Renal pelvis (tissue), 4 donors: ENCODE data around the gene RWDD1. TPM values are rescaled to one million over a fixed set of nuclear protein-coding genes. Genes with fewer than 3 reads are reported as not detected.
A peak's percentile ranks its signal among the peaks of the same experiment; 100 is the strongest.

Source experiments
- DNase-seq: peaks from one replicate; pipeline ENCODE4 v3.0.0-alpha.2; 2013
- polyA plus RNA-seq, 3 donors: library from polyadenylated mRNA; unstranded; fragments of 120-200 nt; gene quantifications; one replicate each; pipeline ENCODE4 v1.2.1, GENCODE V29; 2013; ENCODE audit not compliant: insufficient read length in 3 of 3

RWDD1 gene
- polyA plus RNA-seq, 3 donors = 59.0 to 73.3 (median 67.3) TPM

DNA sequence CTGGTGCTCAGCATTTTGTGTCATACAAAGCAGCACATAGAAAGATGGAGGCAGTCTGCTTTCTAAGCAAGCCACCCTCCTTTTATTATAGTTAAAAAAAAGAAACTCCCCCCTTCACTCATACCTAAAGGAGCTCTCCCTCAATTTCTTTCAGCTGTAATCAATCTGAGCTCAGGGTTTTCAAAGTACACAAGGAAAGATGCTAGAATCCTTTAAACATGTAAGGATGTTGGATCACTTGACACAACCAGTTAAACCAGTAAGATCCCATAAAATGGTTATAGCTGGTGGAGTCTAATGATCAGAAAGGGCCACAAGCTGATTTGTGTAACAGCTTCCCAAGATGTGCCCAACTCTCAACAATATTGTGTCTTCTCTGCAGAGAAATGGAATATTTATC is 17.9 kb upstream of the RWDD1 start, which contains the start of gene CALHM4:
TSS of gene CALHM4 (plus strand) at position 301 of the 400 bp plus-strand sequence. CDS start at position 344, 43 bp downstream.
- no peak for DNase-seq

DNA sequence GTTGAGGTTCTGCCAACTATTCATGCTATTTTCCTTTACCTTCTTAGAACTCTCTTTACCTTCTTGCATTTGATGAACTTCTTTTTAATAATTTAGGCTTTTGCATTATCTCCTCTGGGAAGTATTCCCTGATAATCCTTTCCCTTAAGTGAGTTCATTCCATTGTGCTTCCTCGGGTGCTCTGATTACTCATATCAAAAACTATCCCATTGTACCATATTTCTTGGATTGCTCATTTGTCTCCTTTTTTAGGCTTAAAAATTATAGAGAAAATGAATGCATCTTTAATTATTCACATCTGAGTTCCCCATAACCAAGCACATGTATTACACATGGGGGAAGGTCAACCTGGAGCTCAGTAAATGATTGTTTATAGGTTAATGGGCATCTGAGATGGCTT is 15.2 kb upstream of the RWDD1 start:
- DNase-seq = no peak

DNA sequence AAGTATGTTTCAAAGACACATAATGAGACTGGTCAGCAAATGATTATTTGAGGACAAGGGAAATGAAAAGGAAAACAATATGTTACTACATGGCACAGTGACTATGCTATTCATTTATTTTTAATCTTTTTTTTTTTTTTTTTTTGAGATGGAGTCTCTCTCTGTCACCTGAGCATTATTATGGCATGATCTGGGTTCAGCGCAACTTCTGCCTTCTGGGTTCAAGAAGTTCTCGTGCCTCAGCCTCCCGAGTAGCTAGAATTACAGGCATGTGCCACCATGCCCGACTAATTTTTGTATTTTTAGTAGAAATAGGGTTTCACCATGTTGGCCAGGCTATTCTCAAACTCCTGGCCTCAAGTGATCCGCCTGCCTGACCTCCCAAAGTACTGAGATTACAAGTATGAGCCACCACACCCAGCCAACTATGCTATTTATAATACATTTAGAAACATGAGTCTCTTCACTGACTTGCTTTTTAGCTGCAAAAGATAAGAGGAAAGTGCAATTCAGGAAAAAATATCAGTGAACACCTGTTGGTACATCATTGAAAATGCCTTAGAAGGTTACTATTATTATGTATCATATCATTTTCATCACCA is 14.4 kb upstream of the RWDD1 start:
- no peak for DNase-seq

DNA sequence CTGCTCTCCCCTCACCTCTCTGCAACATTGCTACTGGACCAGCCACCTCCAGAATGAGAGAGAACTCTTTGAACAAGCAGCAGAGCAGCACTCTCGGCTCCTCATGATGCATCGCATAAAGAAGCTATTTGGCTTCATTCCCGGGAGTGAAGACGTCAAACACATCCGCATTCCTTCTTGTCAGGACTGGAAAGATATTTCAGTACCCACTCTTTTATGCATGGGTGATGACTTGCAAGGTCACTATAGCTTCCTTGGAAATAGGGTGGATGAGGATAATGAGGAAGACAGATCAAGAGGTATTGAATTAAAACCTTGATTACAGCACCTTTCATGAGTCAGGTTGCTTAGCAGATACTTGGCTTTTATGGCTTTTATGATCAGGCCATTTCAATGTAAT is 13.4 kb upstream of the RWDD1 start:
- DNase-seq = no peak

DNA sequence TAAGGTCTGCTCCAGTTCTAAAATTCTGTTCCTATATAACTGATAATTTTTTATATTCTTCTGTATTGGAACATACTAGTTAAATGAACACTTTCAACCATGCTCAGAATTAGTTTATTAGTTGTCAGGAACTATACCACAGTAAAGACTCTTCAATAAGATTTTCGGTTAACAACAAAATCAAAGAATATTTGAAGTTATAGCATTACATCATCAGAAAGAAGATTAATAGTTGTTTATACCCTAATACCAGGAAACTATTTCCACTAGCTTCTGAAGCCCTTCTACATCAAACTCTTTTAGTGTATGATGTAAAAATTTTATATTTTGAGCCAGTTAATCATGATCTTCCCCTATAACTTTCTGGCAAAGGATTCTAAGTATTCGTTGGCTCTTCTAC is 11.2 kb upstream of the RWDD1 start:
- DNase-seq = no peak

DNA sequence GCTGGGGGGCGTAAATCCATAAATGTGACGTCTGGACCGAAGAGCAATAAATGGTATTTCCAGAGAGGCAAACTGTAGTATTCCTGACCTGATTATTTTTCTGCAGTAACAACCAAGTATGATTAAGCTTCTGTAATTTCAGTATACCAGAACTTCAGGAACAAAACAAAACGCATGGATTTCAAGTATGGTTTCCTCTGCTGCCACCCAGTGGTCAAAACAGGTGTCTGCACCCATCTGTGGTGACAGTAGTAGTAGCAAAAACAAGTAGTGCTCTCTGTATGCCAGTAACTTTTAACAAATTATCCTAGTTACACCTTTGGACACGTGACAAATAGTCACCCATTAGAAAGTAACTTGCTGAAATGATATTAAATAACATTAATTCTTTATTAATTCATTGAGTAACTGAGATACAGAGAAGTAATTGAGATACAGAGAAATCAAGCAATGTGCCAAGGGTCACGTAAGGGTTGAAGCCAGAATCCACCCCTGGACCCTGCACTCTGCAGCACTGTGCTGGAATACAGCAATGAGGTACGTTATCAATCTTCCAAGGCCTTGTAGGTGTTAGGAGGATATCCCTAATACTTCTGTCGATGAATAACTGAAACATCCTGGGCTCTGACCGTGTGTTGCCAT is 9.8 kb upstream of the RWDD1 start:
- DNase-seq = peak; percentile 79

DNA sequence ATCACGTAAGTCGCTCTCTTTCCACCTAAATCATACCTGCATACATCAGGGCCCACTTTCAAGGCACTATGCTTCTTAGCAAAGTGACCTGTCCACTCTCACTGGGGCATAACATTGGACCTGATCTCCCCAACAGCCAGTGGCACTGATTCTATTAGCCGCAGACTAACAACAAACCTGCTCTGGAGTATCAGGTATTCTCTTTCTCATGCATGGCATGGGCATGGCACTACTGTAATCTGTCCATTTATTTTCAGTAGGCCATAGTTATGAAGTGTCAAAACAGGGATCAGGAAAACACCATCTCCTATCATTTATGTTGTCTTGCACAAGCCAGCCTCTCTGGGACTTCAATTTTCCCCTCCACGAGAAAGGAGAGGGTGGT is 9.3 kb upstream of the RWDD1 start:
- DNase-seq = no peak

DNA sequence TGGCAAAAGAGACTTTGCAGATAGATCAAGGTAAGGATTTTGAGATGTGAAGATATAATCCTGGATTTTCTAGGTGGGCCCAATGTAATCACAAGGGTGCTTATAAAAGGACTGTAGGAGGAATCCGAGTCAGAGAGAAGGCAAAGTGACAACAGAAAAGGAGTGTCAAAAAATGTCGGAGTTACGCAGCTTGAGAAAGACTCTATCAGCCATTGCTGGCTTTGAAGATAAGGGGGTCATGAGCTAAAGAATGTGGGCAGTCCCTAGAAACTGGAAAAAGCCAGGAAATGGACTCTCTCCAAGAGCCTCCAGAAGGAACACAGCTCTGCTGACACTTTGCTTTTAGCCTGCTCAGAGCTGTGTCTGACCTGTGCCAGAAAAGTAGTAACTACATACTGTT is 8.7 kb upstream of the RWDD1 start:
- no peak for DNase-seq

DNA sequence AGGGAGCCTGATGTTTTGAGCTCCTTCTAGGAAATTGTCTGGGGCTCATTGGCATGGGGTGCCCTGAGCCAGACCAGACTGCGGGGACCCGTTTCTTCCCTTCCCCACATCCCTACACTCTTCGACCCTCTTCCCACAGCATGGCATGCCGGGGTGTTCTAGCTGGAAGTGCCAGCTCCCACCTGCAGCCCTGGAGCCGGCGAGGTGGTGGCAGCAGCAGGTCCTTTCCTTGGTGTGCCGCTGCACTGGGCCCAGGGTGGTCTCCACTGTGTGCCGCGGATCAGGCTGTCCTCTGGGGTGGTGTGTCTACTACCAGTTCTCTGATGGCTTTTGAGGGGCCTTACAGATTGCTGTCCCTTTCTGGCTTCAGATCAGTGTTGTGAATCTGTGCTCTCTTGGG is 7.5 kb upstream of the RWDD1 start:
- DNase-seq = no peak

DNA sequence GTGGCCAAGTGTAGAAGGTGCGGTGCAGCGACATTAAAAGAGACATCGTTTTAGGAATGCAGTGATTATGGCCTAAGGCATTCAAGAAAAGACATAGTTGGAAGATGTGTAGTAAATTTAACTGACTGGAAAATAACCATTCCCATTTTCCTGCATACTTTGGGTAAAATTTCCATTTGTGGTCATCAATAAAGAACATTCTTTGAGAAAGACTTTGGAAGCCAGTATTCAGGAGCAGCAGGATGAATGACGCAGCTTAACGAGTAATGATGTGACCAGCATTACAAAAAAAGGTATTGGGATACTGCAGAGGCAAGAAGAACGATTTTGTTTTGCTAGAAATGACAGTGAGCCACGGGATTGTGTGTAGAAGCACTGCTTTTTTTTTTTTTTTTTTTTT is 7.0 kb upstream of the RWDD1 start:
- DNase-seq = no peak

DNA sequence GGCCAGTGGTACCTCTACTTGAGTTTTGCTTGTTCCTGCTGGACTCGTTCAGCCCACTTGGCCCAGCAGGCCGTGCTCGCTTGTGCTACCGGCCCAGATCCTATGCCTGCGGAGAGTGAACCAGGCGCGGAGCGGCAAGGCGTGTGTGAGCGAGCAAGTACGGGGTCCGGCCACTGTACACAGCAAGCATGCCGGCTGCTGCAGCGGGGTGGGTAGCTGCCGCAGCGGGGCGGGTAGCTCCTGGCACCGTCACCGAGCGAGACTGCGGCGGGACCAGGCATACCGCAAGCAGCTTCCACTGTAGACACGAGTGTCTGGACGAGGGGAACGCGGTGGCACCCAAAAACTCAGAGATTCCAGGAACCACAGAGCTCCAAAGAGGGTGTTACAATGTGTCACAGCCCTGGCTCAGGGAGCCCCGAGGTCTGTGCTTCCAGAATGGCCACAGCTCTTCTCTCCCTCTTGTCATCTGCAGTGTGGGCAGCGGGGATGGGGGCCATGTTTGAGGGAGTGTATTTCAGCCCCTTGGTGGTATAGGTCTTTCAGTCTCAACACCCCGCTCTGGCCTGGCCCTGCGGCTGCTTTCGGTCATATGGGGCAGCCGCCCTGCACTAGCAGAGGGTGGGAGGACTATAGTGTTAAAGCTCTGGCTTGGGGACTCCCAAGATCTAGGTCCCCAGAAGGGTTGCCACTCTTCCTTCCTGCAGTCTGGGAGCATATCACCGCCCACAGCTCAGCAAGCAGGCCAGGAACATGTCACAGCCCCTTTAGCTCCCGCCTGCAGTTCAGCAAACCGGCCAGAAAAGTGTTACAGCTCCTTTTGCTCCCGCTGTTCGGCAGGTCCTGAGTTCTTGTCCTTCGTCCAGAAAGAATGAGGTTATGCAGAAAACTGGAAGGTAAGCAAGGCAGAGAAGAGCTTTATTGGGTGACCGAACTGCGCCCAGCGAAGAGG is 6.1 kb upstream of the RWDD1 start:
- DNase-seq = no peak

DNA sequence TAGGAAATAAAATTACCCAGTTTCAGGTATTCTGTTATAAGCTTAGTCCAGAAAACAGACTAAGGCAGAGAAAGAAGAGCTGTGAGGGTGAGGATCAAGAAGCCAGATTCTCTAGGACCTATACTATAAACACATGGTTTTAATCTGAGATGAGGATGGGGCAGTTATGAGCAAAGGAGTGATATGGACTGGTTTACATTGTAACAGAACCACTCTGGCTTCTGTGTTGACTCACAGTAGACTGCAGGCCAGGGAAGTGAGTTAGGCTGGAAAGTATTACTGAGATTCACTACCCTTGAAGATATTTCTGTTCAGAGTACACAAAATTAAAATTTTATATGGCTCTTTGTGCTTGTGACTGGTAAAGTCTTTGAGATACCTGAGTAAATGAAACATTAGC is 3.2 kb upstream of the RWDD1 start:
- DNase-seq = no peak

DNA sequence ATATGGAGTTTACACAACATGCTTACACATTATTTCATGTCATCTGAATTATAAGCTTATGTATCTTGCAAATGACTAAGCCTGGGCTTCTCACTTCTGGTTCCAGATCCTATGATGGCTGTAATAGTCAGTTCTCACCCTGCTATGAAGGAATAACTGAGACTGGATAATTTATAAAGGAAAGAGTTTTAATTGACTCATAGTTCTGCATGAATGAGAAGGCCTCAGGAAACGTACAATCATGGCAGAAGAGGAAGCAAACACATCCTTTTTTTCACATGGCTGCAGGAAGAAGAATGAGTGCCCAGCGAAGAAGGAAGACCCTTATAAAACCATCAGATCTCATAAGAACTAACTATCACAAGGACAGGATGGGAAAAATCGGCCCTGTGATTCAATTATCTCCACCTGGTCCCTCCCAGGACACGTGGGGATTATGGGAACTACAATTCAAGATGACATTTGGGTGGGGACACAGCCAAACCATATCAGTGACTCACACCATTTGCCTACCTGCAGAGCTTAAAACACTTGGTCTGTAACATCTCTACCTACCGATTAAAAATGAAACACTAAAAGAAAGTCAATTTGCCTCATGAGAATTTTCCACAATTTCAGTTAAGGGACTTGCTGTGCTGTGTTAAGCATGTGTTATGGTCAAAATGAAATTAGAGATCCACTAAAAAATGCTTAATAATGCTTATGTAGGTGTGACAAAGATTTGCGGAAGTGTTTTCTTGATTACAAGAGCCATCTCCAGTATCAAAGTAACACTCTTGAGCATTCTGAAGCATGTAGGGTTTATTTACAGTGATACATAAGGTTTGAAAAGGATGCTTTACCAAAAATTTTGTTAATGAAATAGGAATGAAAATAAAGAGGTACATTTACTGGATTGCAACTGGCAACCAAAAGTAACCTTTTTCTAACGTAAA is 2.2 kb upstream of the RWDD1 start:
- no peak for DNase-seq

DNA sequence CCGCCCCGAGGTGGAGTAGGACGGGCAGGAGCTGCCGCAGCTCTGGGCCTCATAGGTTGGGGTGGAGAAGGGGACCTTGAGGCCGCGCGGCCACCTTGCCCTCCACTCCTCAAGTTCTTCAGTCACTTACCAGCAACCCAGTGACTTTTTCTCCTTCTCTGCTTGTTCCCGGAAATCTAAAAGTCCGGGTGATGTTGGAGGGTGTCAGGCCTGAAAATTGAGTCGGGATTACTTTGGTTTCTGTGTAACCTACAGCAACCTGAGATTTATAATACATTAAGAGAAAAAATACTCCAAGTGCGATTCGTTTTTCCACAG is 338 bp downstream of the RWDD1 start:
- no peak for DNase-seq

DNA sequence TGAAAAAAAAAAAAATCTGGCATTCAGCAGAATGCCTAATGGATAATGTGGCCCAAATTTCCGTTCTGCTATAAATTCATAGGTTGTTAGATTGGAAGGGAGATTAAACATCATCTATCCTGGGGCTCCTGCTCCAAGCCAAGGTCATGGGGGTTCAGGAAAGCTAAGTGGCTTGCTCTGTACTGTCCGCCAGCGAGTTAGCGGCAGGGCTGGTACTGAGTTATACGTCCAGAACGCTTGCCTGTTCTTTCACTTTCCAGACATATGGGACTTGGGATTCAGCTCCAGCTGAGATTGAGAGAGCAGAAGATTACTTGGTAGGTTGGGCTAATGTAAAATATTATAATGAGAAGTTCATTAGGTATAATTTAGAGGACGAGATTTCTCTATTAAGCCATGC is 858 bp downstream of the RWDD1 start:
- no peak for DNase-seq

DNA sequence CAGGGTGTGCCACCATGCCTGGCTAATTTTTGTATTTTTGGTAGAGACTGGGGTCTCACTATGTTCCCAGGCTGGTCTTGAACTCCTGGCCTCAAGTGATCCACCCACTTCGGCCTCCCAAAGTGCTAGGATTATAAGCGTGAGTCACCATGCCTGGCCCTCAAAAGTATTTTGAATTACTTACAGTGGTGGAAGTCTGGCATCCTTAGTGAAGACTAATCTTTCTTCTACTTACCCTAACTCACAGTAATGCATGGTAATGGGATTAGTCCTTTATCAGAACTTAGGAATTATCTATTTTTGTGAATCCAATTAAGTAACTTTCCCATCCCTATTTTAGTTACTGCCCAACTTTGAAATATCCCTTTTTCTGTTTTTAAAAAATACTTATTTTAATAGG is 3.9 kb downstream of the RWDD1 start:
- DNase-seq = no peak

DNA sequence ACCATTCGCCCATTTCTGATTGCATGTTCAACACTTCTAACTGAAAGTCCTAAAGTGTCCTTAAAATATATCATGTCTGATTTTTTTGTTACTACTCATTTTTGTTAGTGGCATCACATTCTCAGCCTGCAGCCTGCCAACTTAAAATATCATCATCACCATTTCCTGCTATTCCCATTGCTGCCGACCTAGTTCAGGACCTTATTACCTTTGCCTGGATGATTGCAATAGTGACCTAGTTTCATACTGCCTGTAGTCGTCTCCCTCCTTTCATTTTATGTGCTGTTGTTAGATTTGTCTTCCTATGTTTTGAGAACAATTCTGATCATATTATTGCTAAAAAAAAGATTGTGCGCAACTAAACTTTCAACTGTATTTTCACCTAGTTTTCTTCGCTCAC is 6.2 kb downstream of the RWDD1 start:
- no peak for DNase-seq

DNA sequence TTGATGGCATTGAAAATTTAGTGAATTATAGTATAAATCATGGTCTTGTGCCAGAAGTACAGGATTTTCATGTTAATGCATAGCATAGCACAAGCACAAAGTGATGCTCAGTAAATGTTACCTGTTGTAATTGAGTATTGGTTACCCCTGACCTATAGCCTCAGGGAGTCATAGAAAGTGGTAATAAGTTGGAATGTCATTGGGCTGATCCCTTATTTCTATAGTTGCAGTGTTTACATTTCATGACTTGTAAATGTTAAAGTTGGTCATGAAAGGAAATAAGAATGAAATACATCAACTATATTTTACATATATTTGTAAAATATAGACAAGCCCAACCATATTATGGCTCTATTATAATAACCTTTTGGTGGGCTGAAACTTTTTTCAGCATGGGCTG is 7.0 kb downstream of the RWDD1 start:
- DNase-seq = no peak

DNA sequence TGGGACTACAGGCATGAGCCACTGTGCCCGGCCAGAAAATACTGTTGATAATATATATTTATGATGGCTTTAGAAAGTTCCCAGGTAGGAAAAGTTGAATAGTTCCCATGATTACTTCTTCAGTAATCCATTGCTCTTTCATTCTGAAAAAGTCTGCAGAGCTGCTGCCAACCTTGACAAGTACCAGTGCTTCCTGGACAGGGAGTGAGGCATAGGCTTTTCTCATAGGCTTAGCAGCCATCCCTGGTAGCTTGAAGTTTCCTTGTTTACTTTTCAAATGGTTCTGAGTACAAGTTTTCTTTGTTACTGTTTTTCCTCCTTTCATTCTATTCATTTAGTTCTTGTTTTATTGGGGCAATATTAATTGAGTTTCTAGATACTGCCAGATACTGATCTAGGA is 7.8 kb downstream of the RWDD1 start:
- no peak for DNase-seq

DNA sequence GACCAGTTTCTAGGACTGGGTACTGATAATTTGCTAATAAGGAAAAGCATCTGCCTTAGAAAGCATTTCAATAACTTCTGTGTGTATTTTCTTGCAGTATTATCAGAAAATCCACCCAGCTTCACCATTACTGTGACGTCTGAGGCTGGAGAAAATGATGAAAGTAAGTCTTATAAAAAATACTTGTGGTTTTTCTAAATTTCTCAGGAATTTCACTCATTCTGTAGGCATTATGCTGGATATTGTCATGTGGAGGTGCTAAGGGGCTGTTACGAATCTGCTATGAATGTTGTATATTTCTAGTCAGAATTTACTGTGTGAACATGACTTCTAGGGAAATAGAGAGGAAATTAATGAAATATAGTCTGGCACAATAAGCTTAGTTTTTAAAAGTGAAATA is 8.9 kb downstream of the RWDD1 start:
- DNase-seq = no peak

DNA sequence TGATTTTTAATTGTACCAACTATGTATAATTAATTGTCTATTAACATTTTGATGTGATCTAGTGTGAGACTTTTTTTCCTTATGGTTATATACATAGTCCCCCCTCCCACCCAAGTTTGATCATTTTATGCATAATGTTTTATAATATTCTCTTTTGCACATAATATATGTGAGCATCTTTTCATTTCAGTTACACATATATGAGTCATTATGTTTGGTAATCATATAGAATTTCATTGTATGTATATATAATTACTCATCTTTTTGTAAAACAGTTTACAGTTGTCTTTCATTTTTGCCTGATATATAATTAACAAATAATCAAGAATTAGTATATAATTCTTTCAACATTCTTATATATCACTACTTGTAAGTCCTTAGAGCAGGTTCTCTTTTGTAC is 15.0 kb downstream of the RWDD1 start:
- DNase-seq = no peak

DNA sequence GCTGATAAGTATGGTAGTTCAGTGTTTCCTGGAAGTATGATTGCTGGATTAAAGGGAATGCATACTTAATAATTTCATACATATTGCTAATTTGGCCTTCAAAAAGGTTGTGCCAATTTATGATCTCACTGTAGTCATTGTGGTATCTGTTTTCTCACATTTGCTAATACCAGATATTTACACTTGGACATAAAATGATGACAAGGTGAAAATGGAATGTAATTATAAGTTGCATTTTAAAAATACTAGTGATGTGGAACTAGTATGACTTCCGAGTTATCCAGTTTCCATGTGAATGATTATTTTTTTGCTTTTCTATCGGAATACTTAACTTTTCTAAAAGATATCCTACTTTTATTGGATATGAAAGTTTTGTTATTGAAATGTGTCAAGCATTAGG is 15.4 kb downstream of the RWDD1 start:
- DNase-seq = no peak
